HG03575 (cell line): ENCODE data around the gene TRDMT1.

Experiments
- ATAC-seq: cut with Tn5 transposase; IDR thresholded peaks from one replicate; pipeline ENCODE4 v1.9.1; 2021; ENCODE audit not compliant: unreplicated experiment, insufficient number of reproducible peaks, low FRiP score; ENCODE audit errors: extremely low read depth

TRDMT1 gene

DNA sequence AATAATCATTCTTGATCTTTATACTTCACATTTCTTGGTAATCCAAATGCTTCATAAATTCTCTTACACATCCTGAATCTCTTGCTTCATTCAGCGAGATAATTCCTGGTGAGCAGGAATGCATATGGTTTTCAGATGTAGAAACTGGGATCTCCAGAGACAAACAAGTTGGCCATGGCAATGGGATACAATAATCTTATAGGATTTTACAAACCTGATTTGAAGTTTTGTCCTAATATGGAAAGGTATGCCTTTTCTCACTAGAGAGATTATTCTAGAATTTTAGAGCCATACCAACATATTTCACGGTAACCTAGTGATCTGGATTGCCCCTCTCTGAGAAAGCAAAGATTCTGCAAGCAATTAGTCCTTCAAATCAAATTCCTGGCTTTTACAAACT lies 13.1 kb upstream of the TRDMT1 start:
- no peak for ATAC-seq

GRCh38 chr10:17213646-17214349 lies 12.3 kb upstream of the TRDMT1 start:
- ATAC-seq: no peak

DNA sequence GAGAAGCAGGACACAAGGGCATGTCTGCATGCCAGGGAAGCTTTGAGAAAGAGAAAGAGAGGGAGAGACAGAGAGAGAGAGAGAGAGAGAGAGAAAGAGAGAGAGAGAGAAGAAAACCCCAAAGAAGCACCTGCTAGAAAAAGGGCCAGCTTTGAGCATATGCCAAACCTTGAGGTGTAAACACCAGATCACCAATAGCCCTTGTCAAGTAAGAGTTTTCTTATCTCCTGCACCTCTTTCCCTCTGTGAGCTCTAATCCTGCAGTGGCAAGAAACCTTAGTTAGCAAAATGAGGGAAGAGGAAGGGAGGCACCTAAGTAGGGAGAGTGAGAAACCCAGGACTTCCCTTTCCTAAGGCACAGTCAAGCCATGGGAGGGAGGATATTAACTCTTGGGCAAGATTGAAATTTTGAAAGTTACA lies 11.3 kb upstream of the TRDMT1 start:
- ATAC-seq: no peak

GRCh38 chr10:17210361-17210760 lies 8.9 kb upstream of the TRDMT1 start:
- ATAC-seq: no peak

- no peak for ATAC-seq
Observed at GRCh38 chr10:17209881-17210280, 8.4 kb upstream of the TRDMT1 start.

DNA sequence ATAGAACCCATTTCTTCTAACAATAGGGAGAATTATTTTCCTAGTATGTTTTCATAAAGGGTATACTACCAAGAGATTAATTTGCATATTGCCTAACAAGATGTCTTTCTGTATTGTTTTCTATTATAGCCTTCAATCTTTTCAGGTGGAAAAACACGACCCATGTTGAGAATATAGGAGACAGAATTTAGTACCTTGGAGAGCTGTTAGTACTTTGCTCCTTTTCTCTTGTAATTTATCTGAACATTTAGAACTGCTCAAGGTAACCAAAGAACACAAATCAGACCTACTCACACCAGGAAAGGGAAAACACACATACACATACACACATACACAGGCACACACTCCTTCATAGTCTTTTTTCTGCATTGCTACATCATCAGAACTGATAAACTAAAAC lies 7.8 kb upstream of the TRDMT1 start:
- no peak for ATAC-seq

DNA sequence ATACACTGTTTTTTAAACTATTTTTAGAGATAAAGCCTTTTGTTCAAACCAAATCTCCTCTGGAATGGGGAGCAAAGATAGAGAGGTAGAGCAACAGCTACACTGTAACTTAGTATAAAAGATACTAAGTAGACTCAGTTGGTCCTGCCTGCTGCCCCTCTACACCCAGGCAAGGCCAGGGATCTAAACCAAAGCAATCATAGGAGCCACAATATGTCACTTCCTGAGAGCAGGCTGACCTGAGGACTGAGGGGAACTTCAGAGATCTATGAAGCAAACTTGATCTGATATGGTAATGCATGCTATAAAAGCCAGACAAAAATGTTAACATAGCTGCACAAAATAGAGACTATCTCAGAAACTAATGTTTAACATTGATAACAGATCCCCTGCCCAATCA lies 7.0 kb upstream of the TRDMT1 start:
- no peak for ATAC-seq

GRCh38 chr10:17206210-17206709 lies 4.8 kb upstream of the TRDMT1 start:
- ATAC-seq: peak; percentile 47

GRCh38 chr10:17203416-17203815 lies 1.9 kb upstream of the TRDMT1 start:
- no peak for ATAC-seq

- ATAC-seq: no peak
Observed at GRCh38 chr10:17202999-17203398, 1.5 kb upstream of the TRDMT1 start.

- ATAC-seq: no peak
Observed at GRCh38 chr10:17202506-17202905, 1.0 kb upstream of the TRDMT1 start.

GRCh38 chr10:17201794-17202116 lies 283 bp upstream of the TRDMT1 start:
- ATAC-seq: no peak

DNA sequence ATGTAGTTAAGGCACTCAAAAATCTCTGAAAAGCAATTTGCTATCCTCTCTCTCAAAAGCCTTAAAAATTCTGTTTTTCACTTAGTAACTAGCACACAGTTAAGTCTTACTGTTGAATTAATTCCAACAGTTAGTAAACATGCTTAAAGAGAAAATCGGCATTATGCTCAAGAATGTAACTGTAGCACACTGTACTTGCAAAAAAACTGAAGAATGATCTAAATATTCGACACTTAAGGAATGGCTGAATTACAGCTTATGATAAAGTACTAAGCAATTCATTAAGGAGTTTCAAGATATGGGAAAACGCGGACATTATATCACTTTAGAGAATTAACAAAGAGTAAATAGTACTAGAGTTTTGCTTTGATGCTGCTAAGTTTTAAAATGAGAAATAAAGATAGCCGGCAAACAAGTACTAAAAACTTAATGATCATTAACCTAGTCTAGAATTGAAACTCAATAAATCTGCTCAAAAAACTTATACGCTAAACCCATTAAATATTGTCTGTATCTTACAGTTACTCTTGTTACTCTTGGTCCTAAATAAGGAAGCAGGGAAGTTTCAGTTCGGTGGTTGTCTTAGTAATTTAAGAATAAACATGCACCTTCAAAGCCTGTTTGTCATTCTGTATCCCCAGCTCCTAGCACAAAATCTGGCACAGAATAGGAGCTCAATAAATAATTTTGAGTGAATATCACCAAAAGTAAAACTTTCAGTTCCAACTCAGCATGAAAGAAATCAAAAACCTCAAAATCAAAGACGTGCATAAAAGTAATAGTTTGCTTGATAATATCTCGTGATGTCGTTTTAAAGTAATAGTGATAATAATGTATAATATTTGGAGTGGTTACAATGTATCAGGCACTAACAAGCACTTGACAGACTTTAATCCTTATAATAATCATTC lies 1.2 kb downstream of the TRDMT1 start:
- ATAC-seq: no peak

GRCh38 chr10:17199351-17199804 lies 2.1 kb downstream of the TRDMT1 start:
- ATAC-seq: no peak

GRCh38 chr10:17196573-17196972 lies 4.9 kb downstream of the TRDMT1 start:
- ATAC-seq: no peak

DNA sequence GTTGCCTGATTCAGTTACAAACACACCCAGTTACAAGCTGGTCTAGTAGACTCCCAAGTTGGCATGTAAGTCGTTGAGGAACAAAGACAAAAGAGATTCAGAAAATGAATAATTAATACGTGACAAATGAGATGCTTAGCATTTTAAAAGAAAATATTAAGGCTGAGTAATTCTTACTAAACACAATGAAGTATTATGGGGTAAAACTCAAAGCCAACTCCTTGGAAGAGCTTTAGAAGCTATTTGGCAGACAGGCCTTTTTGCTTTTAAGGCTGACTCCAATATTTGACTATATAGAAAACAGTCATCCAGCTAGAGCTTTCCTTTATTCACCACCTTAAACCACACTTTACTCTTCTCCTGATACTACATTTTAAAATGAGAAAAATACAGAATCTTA lies 5.4 kb downstream of the TRDMT1 start:
- ATAC-seq: no peak

DNA sequence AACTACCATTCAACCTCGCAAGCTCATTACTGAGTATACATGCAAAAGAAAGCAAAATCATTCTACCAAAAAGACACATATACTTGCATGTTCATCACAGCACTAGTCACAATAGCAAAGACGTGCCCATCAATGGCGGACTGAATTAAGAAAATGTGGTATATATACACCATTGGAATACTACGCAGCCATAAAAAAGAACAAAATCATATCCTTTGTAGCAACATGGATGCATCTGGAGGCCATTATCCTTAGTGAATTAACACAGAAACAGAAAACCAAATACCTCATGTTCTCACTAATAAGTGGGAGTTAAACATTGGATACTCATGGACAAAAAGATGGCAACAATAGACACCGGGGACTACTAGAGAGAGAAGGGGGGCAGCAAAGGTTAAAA lies 6.4 kb downstream of the TRDMT1 start:
- ATAC-seq: no peak

DNA sequence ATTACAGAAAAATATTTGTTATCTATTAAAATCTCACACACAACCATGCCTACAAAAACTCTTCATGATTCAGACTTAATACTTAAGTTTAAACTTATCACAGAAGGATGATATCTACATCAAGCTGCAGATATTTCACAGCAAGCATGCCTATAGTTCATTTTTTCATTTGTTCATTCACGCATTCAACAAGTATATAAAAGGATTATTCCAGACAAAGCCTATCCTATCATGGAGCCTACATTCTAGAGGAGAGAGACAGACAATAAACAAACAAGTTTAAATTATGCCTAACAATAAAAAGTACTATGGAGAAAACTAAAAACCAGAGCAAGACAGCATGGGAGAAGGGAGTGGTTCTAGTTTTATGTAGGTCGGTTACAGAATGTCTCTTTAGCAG lies 10.9 kb downstream of the TRDMT1 start:
- ATAC-seq: no peak

DNA sequence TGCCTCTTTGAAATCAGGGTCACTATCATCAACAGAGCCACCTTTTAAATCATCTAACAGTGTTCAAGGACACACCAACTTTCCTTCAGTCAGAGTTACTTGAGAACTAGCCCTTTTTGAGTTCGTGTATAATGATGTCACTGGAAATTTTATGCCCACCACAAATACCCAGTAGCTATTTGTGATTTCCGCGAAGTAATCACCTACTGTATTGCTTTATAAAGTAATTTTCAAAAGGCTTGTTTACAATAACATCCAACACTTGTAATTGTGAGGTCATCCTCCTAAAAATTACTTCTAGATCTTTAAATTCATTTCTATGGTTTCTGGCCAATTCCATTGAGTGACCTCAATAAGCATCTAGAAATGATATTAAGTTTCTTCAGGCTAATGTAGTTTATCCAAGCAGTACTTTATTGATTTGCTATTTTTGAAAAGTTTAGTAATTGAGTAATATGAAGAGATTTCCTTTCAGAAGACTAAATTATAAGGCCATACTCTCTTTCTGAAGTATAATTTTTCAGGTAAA lies 12.8 kb downstream of the TRDMT1 start:
- ATAC-seq: no peak

GRCh38 chr10:17185873-17186272 lies 15.6 kb downstream of the TRDMT1 start:
- no peak for ATAC-seq
